GM19452 (cell line): ENCODE results near the gene TNFSF9.
"Not testable (repeated sequence)": the region's sequence is repeated elsewhere in the genome, so short reads cannot be mapped to it uniquely, and the experiment has no call there.

Experiments used
- ATAC-seq: cut with Tn5 transposase; IDR thresholded peaks from one replicate; pipeline ENCODE4 v1.9.1; 2021; ENCODE audit not compliant: unreplicated experiment

TNFSF9 gene

GRCh38 chr19:6571167-6571566 lies 40.3 kb downstream of the TNFSF9 start:
- no peak for ATAC-seq

GRCh38 chr19:6572217-6572616 lies 41.4 kb downstream of the TNFSF9 start:
- no peak for ATAC-seq

DNA sequence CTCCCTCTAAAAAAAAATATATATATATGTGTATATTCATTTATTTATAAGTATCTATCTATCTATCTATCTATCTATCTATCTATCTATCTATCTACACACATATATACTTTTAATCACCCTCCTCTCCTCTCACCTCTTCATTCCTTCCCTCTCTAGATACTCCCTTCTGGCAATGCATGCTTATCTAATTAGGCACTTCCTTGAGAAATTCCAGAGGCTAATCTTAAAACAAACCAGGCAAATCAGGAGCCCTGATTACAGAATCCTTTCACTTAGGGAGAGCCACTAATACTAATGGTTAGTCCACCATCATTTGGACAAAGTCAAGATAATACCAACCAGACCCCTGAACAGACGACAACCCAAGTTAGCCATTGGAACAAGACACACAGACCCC lies 42.5 kb downstream of the TNFSF9 start:
- no peak for ATAC-seq

DNA sequence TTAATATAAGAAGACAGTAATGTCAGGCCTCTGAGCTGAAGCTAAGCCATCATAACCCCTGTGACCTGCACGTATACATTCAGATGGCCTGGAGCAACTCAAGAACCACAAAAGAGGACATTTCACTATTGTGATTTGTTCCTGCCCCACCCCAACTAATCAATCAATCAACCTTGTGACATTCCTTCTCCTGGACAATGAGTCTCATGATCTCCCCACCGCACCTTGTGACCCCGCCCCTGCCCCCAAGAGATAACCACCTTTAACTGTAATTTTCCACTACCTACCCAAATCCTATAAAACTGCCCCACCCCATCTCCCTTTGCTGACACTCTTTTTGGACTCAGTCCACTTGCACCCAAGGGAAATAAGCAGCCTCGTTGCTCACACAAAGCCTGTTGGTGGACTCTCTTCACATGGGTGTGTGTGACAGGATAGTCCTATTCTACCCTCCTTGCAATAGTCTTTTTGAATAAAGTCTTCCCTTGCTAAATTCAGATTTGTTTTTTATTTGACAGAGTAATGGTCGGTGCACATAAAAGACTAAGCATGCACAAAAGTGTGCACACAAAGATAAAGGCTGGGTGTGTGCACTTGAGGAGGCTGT lies 46.1 kb downstream of the TNFSF9 start:
- ATAC-seq: peak; percentile 3

DNA sequence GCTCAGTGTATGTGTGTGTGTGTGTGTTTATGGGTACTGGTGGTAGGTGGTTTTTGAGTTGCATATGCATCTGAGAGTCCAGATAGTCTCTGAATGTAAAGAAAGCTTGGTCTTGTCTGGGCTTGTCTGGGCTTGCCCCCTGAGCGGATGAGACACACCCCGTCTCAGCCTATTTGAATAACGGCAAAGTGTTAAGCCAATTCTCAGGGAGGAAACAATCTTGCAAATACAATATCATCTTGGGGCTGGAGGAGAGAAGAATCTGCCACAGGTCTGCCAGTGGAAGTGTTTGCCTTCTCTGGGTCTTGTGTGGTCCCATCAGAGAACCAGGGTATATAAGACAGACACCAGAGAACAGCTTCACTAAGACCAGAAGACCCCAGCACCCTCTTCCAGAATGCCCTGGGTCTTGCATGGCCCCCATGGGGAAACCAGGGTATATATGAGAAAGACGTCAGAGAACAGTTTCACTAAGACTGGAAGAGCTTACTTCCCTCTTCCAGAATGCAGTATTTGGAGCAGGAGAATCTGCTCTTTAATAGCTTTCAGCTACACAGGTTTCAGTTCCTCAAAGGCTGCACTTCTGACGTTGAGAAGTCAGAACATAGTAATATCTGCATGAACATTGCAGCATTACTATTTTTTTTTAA lies 46.8 kb downstream of the TNFSF9 start:
- ATAC-seq: peak; percentile 74

DNA sequence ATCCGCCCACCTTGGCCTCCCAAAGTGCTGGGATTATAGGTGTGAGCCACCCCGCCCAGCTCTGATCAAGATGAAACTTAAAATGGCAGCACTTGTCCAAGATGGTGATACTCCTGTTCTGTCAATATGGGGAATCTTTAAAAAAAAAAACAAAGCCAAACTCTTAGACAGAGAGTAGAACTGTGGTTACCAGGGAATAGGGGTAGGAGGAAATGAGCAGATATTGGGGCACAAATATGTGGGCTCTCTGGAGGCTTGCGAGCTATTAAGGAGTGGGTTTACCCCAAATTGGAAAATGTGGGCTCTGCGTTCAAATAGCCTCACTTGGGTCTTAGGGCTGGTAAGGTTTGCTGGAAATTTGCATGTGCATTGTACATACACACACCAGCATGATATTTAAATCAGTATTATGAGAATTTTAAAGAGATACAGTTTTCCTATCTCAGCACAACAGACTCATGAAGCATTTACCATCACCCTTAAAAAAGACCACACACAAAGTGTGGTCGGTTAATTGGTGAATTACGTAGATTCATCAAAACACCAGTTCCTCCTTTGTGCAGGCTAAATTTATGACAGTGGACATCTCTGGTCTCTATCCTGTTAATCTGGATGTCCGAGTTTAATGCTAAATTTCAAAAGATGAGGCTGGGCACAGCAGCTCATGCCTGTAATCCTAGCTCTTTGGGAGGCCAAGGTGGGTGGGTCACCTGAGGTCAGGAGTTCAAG lies 48.8 kb downstream of the TNFSF9 start:
- no peak for ATAC-seq

DNA sequence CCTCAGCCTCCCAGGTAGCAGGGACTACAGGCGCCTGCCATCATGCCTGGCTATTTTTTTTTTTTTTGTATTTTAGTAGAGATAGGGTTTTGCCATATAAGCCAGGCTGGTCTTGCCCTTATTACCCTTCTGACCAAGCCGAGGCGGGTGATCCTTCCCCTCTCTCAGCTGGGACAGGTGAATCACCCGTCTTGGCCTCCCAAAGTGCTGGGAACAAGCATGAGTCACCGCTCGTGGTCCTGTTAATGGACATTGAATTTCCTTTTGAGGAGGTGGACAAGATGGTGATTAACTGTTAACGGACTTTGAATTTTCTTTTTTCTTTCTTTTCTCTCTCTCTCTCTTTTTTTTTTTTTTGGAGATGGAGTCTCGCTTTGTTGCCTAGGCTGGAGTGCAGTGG lies 49.5 kb downstream of the TNFSF9 start:
- no peak for ATAC-seq

GRCh38 chr19:6582515-6583484 lies 52.0 kb downstream of the TNFSF9 start:
- ATAC-seq: not testable (repeated sequence)
